ENCODE data around the gene DAB1. TPM values are rescaled to one million over a fixed set of nuclear protein-coding genes. Genes with fewer than 3 reads are reported as not detected.

DAB1 gene
- total RNA-seq, 4 donors from 2014 or later = 0.48 to 1.2 TPM; not detected in 2

GRCh38 chr1:57384284-57384683 is 39.6 kb downstream of the DAB1 start:
- no peak for DNase-seq
- no peak overlapping the region for H3K27ac ChIP-seq
- H3K9me3 ChIP-seq = no peaks in the 10 kb centered on the region
- H3K4me3 ChIP-seq = no peak overlapping the region
- in situ Hi-C loops (cut with MboI; ENCODE audit: low pct_ligation_motif_present in 1 of 4, low pct_unique_long_range_greater_than_20kb in 1 of 4, low sequenced_read_pairs in 3 of 4) (no loop called here), intact Hi-C loops (cut with DNase I; ENCODE audit: low total_unique reads) (no loop called here)
- 74 to 84% methylated on average over 4 of the region's 4 CpGs for WGBS, 2 donors (ENCODE audit: low coverage in 1 of 2)
- TF ChIP-seq POLR2AphosphoS5 (IDR thresholded peaks at IDR 0.05) (no peak), EP300 (IDR thresholded peaks at IDR 0.05; ENCODE audit: low read depth) (no peak)
- H3K27me3 ChIP-seq = no peaks in the 10 kb centered on the region
- H3K36me3 ChIP-seq = no peaks in the 10 kb centered on the region
- no peaks in the 10 kb centered on the region for H3K4me1 ChIP-seq

DNA sequence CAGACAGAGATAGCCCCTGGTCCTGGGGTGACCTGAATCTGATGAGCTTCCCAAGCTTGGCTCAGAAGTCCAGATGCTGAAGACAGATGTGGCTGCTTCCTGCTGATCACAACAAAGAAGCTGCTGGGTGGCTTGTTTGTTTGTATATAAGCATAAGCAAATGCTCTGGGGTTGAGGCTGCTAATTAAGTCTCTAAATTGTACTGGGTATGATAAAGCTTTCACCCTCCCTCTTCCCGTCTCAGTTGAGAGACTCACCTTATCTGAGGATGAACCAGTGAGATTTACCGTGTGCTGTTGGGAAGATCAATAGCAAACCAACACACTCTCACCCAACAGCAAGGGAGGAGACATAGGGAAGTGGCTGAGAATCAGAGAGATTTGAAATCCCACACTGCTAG is 42.0 kb downstream of the DAB1 start:
- no peak for DNase-seq
- no peak overlapping the region for H3K27ac ChIP-seq
- no peaks in the 10 kb centered on the region for H3K9me3 ChIP-seq
- no peak for TF ChIP-seq CTCF (IDR thresholded peaks at IDR 0.05)
- no peak for TF ChIP-seq EP300 (IDR thresholded peaks at IDR 0.05; ENCODE audit: low read depth)
- TF ChIP-seq POLR2A (IDR thresholded peaks at IDR 0.05) = no peak
- in situ Hi-C loops (cut with MboI; ENCODE audit: low pct_ligation_motif_present in 1 of 4, low pct_unique_long_range_greater_than_20kb in 1 of 4, low sequenced_read_pairs in 3 of 4) = no loop called here
- no peaks in the 10 kb centered on the region for H3K36me3 ChIP-seq
- H3K27me3 ChIP-seq = no peaks in the 10 kb centered on the region
- 26% methylated on average over 2 of the region's 2 CpGs; no CpG with 5 or more reads in 1 of the 2 donors for WGBS, 2 donors (ENCODE audit: low coverage in 1 of 2)
- no peak overlapping the region for H3K4me3 ChIP-seq
- no peaks in the 10 kb centered on the region for H3K4me1 ChIP-seq
- intact Hi-C loops (cut with DNase I; ENCODE audit: low total_unique reads) = no loop called here

- in situ Hi-C loops (cut with MboI; ENCODE audit: low pct_ligation_motif_present in 1 of 4, low pct_unique_long_range_greater_than_20kb in 1 of 4, low sequenced_read_pairs in 3 of 4) (no loop called here), intact Hi-C loops (cut with DNase I; ENCODE audit: low total_unique reads) (no loop called here)
Measured at GRCh38 chr1:57381426-57381825, 42.4 kb downstream of the DAB1 start.

DNA sequence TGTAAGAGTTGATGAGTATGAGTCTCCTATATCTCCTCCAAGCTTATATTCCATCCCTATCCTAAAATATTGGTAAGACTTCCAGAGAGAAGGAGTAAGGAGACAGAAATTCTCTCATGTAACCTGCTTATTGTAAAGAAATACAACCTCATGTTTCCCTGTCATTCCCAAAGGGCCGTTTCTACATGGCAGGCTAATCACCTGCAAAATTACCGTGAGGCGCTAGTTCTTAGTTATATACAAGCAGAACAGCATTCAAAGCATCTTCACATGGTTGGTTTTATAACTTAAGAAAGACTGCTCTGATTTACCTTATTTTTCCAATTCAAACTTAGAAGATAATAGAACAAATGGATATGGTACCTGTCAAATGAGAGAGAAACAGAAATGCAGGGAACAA is 42.9 kb downstream of the DAB1 start:
- Histone ChIP-seq H3K27ac (no peak overlapping the region), H3K36me3 (no peaks in the 10 kb centered on the region), H3K27me3 (no peaks in the 10 kb centered on the region), H3K4me1 (no peaks in the 10 kb centered on the region), H3K9me3 (no peaks in the 10 kb centered on the region), H3K4me3 (no peak overlapping the region)
- in situ Hi-C loops (cut with MboI; ENCODE audit: low pct_ligation_motif_present in 1 of 4, low pct_unique_long_range_greater_than_20kb in 1 of 4, low sequenced_read_pairs in 3 of 4) (no loop called here), intact Hi-C loops (cut with DNase I; ENCODE audit: low total_unique reads) (no loop called here)
- TF ChIP-seq CTCF (IDR thresholded peaks at IDR 0.05) (no peak), POLR2AphosphoS5 (IDR thresholded peaks at IDR 0.05) (no peak)
- 78 to 89% methylated on average over 3 of the region's 3 CpGs for WGBS, 2 donors (ENCODE audit: low coverage in 1 of 2)
- DNase-seq = no peak

More at GRCh38 chr1:57381426-57381825, 42.4 kb downstream of the DAB1 start:
- 61 to 83% methylated on average over 2 to 4 of the region's 4 CpGs for WGBS, 2 donors (ENCODE audit: low coverage in 1 of 2)
- Histone ChIP-seq H3K27ac (no peak overlapping the region), H3K4me1 (no peaks in the 10 kb centered on the region), H3K27me3 (no peaks in the 10 kb centered on the region), H3K36me3 (no peaks in the 10 kb centered on the region), H3K9me3 (no peaks in the 10 kb centered on the region), H3K4me3 (no peak overlapping the region)
- DNase-seq = no peak
- TF ChIP-seq EP300 (IDR thresholded peaks at IDR 0.05; ENCODE audit: low read depth) (no peak), POLR2A (IDR thresholded peaks at IDR 0.05) (no peak), POLR2AphosphoS5 (IDR thresholded peaks at IDR 0.05) (no peak), CTCF (IDR thresholded peaks at IDR 0.05) (no peak)

- Histone ChIP-seq H3K9me3 (no peaks in the 10 kb centered on the region), H3K4me1 (no peaks in the 10 kb centered on the region), H3K36me3 (no peaks in the 10 kb centered on the region), H3K4me3 (no peak overlapping the region), H3K27me3 (no peaks in the 10 kb centered on the region), H3K27ac (no peak overlapping the region)
- DNase-seq = no peak
- in situ Hi-C loops (cut with MboI; ENCODE audit: low pct_ligation_motif_present in 1 of 4, low pct_unique_long_range_greater_than_20kb in 1 of 4, low sequenced_read_pairs in 3 of 4) (no loop called here), intact Hi-C loops (cut with DNase I; ENCODE audit: low total_unique reads) (no loop called here)
- 56 to 79% methylated on average over 2 of the region's 2 CpGs for WGBS, 2 donors (ENCODE audit: low coverage in 1 of 2)
- TF ChIP-seq CTCF (IDR thresholded peaks at IDR 0.05) (no peak), EP300 (IDR thresholded peaks at IDR 0.05; ENCODE audit: low read depth) (no peak), POLR2AphosphoS5 (IDR thresholded peaks at IDR 0.05) (no peak), POLR2A (IDR thresholded peaks at IDR 0.05) (no peak)
Measured at GRCh38 chr1:57378534-57378933, 45.3 kb downstream of the DAB1 start.

Measured in transverse colon (tissue), 4 donors.